ENCODE results near the gene TIMM8B. TPM values are rescaled to one million over a fixed set of nuclear protein-coding genes. Genes with fewer than 3 reads are reported as not detected.

TIMM8B gene
- total and polyA plus RNA-seq, 2 of the 4 experiments (the other 2 are of a cell fraction) = 35.5 to 103 TPM

GRCh38 chr11:112050721-112051120 is 35.8 kb downstream of the TIMM8B start:
- H3K56ac ChIP-seq (ENCODE audit: extremely low read depth, insufficient read depth, low read length) = no peak overlapping the region

More at GRCh38 chr11:112050721-112051120, 35.8 kb downstream of the TIMM8B start:
- H3K9me3 ChIP-seq (ENCODE audit: control insufficient read depth, insufficient read depth, low read length) = no peaks in the 10 kb centered on the region
- no peak overlapping the region for H4K5ac ChIP-seq (ENCODE audit: low read depth, low read length)
- no peak overlapping the region for H2AK9ac ChIP-seq (replicated peaks; ENCODE audit: low read depth, low read length, poor library complexity)
- 0 out of 2 replicates have a peak, but pooled peaks cover 3% of the 10 kb centered on the region for H3K9me1 ChIP-seq (ENCODE audit: insufficient read depth, low read length)
- TF ChIP-seq BHLHE40 (IDR thresholded peaks at IDR 0.05; ENCODE audit: low read depth, low read length) (no peak), POLR2A (IDR thresholded peaks at IDR 0.05; ENCODE audit: low read depth, low read length) (no peak), CTCF (conservative IDR thresholded peaks at IDR 0.05; ENCODE audit: low read depth, low read length) (no peak), CEBPB (IDR thresholded peaks at IDR 0.05; ENCODE audit: low read depth, low read length) (no peak), RFX5 (IDR thresholded peaks at IDR 0.05; ENCODE audit: low read depth, low read length) (no peak), FOS (IDR thresholded peaks at IDR 0.05; ENCODE audit: low read depth, low read length) (no peak), SMC3 (IDR thresholded peaks at IDR 0.05; ENCODE audit: low read depth, low read length) (no peak), RCOR1 (IDR thresholded peaks at IDR 0.05; ENCODE audit: insufficient replicate concordance, low read length) (no peak), MXI1 (IDR thresholded peaks at IDR 0.05; ENCODE audit: borderline replicate concordance, low read depth, low read length) (no peak), CHD1 (IDR thresholded peaks at IDR 0.05; ENCODE audit: low read depth, low read length) (no peak), MAZ (IDR thresholded peaks at IDR 0.05; ENCODE audit: borderline replicate concordance, low read depth, low read length) (no peak), RAD21 (IDR thresholded peaks at IDR 0.05; ENCODE audit: low read length) (no peak), USF2 (IDR thresholded peaks at IDR 0.05; ENCODE audit: low read depth, low read length) (no peak), NFE2L2 (IDR thresholded peaks at IDR 0.05; ENCODE audit: low read depth, low read length) (no peak), MAFK (IDR thresholded peaks at IDR 0.05; ENCODE audit: low read depth, low read length) (no peak)
- TF ChIP-seq, protein P1, sequence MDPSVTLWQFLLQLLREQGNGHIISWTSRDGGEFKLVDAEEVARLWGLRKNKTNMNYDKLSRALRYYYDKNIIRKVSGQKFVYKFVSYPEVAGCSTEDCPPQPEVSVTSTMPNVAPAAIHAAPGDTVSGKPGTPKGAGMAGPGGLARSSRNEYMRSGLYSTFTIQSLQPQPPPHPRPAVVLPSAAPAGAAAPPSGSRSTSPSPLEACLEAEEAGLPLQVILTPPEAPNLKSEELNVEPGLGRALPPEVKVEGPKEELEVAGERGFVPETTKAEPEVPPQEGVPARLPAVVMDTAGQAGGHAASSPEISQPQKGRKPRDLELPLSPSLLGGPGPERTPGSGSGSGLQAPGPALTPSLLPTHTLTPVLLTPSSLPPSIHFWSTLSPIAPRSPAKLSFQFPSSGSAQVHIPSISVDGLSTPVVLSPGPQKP (IDR thresholded peaks at IDR 0.05; ENCODE audit: borderline replicate concordance, low read depth, low read length) = no peak
- peaks cover 19% of the 10 kb centered on the region for H3K36me3 ChIP-seq (ENCODE audit: control insufficient read depth, insufficient read depth, low read length)
- H2AK5ac ChIP-seq (ENCODE audit: low read depth, low read length) = no peak overlapping the region
- no peak overlapping the region for H3K23ac ChIP-seq (ENCODE audit: low read depth, low read length)
- H4K91ac ChIP-seq (ENCODE audit: insufficient read depth, low read depth, low read length) = no peak overlapping the region
- BruUV-seq (replicated peaks) = no TSS peak
- in situ Hi-C loops (cut with MboI; ENCODE audit: low sequenced_read_pairs) = no loop called here
- H4K20me1 ChIP-seq (ENCODE audit: insufficient read depth, low read length) = peaks cover 3% of the 10 kb centered on the region; the same call in 1 of the 2 replicates
- no peak overlapping the region for H3K27ac ChIP-seq (ENCODE audit: insufficient read depth, low read length)
- ChIA-PET CTCF (no interaction called here), POLR2A (ENCODE audit: unreplicated experiment) (no interaction called here)
- H2BK15ac ChIP-seq (ENCODE audit: low read depth, low read length) = no peak overlapping the region
- WGBS, 2 experiments (ENCODE audit: extremely low coverage in 2 of 2, insufficient read length in 1 of 2) = no CpG with 5 or more reads among the region's 3 CpGs
- H4K8ac ChIP-seq (ENCODE audit: low read depth in 2 of 2, low read length in 2 of 2) = no peak overlapping the region
- no peak overlapping the region for H3K4me3 ChIP-seq (ENCODE audit: insufficient read depth, low read depth, low read length)
- H3K9ac ChIP-seq (ENCODE audit: low read depth, low read length) = no peak overlapping the region
- H3K4me1 ChIP-seq (ENCODE audit: control insufficient read depth, insufficient read depth, low read length) = peaks cover 5% of the 10 kb centered on the region; the same call in 1 of the 2 replicates
- no peak overlapping the region for H3K14ac ChIP-seq (replicated peaks; ENCODE audit: low read depth, low read length)
- H2AFZ ChIP-seq (replicated peaks; ENCODE audit: low read length, poor library complexity) = no peak overlapping the region
- H3K18ac ChIP-seq (ENCODE audit: low read depth, low read length) = no peak overlapping the region
- no peak overlapping the region for H2BK120ac ChIP-seq (ENCODE audit: low read depth, low read length)
- intact Hi-C loops (cut with micrococcal nuclease) = no loop called here
- no peak overlapping the region for H3K4ac ChIP-seq (ENCODE audit: low read depth, low read length)
- no peak for ATAC-seq (ENCODE audit: low read depth)
- dilution Hi-C loops (cut with HindIII; ENCODE audit: low sequenced_read_pairs, unreplicated experiment) = no loop called here
- peaks cover 0 to 13% of the 10 kb centered on the region in 2 experiments; a peak in 3 of 4 replicates for H3K79me1 ChIP-seq (ENCODE audit: low read depth in 1 of 2, low read length in 2 of 2)
- H2BK20ac ChIP-seq (ENCODE audit: low read depth, low read length) = no peak overlapping the region
- no peak overlapping the region for H2BK5ac ChIP-seq (ENCODE audit: low read depth, low read length, poor library complexity, severe bottlenecking)
- no peak for DNase-seq
- no peak overlapping the region for H3K4me2 ChIP-seq (ENCODE audit: low read depth, low read length)
- H3K27me3 ChIP-seq (ENCODE audit: control insufficient read depth, insufficient read depth, low read length) = no peaks in the 10 kb centered on the region

Measured in IMR-90 (cell line).